GM10248 (cell line): ENCODE results near the gene CLCN1.

ENCODE experiments used
- CTCF ChIA-PET: fragments of 300-600 bp; sonication (Branson Sonifier 250); formaldehyde crosslinking; extraction: SDS; loops from one replicate; lab custom pipeline; 2021; ENCODE audit warnings: antibody characterized with exemption; lab: Yijun Ruan, JAX
- POLR2A ChIA-PET: fragments of 350-650 bp; sonication (Branson Sonifier 250); formaldehyde crosslinking; extraction: SDS; loops from one replicate; lab custom pipeline; 2020; ENCODE audit warnings: antibody characterized with exemption; lab: Yijun Ruan, JAX
- DNase-seq: peaks from one replicate; pipeline ENCODE4 v3.0.0; 2012; ENCODE audit errors: extremely low spot score
- CTCF ChIP-seq: IDR thresholded peaks from 2 replicates; pipeline ENCODE4 v1.5.1; 2012; ENCODE audit warnings: mild to moderate bottlenecking, low read depth; ENCODE audit errors: extremely low read depth, missing control alignments, control extremely low read depth

Gene CLCN1

DNA sequence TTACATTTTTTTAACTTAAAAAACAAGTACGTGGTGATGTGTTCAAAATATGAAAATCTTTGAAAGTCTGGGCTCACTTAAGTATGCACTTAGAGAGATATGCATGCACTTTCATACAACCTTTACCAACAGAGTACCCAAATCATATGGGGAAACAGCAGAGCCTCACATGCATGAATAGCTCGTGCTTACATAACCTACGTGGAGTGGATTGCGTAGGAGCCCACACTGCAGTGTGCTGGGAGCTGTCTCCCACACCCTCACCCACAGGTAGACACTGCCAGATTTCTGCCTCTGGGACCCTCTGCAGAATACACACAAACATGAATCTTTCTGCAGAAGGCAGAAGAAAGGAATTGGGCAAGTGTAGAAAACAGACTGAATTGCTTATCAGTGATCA, 581 bp downstream of the CLCN1 start:
- ChIA-PET CTCF (interaction anchor here (0.8 to 2.0 kb wide), 7 partner anchors 11 to 102 kb away, joined by 4 to 8 read pairs (median 5); no protein-coding TSS in a partner anchor), POLR2A (interaction anchor here (0.7 kb wide), 1 partner anchor 17 kb away, joined by 3 read pairs; no protein-coding TSS in a partner anchor)
- no peak for DNase-seq
- TF ChIP-seq CTCF, result no peak

- POLR2A ChIA-PET, result no interaction called here
- DNase-seq, result no peak
- TF ChIP-seq CTCF, result no peak
- CTCF ChIA-PET, result interaction anchor here (1.1 to 1.2 kb wide), 3 partner anchors 9 to 18 kb away, joined by 3 to 4 read pairs (median 4); no protein-coding TSS in a partner anchor
Observed at GRCh38 chr7:143318661-143319060, 2.8 kb downstream of the CLCN1 start.

- no peak for DNase-seq
- no peak for TF ChIP-seq CTCF
- CTCF ChIA-PET, result no interaction called here
- POLR2A ChIA-PET, result no interaction called here
Observed at GRCh38 chr7:143320620-143321019, 4.7 kb downstream of the CLCN1 start.

DNA sequence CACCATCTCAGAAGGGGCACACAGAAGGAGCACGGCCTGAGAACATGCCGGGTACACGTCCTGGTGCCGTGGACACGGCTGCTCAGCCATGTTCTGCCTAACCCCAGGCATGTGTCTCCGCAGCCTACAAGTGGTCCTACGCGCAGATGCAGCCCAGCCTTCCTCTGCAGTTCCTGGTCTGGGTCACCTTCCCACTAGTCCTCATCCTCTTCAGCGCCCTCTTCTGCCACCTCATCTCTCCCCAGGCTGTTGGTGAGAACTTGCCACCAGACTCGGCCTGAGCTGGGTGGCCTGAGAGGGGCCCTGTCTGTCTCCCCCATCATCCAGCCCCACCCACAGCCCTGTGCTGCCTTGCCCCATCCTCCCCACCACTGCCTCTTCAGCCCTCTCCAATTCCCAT, 5.3 kb downstream of the CLCN1 start:
- ChIA-PET CTCF (interaction anchor here (0.7 to 1.4 kb wide), 2 partner anchors 9 to 17 kb away, joined by 3 to 4 read pairs; no protein-coding TSS in a partner anchor), POLR2A (no interaction called here)
- DNase-seq, result no peak
- no peak for TF ChIP-seq CTCF

DNA sequence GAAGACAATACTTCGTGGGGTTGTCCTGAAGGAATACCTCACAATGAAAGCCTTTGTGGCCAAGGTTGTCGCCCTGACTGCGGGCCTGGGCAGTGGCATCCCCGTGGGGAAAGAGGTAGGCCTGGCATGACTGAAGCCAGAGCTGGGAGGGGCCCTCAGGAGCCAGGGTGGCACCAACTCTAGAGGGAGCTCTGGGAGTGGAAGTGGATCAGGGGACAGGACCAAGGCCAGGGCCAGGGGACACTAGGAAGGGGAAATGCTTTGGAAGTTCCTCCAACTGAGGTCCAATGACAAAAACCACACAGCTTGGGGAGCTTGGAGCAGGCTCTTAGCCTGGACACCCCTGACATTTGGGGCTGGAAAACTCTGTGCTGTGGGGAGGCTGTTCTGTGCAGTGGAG, 5.8 kb downstream of the CLCN1 start:
- POLR2A ChIA-PET, result no interaction called here
- no peak for DNase-seq

More for the DNA sequence above, 5.8 kb downstream of the CLCN1 start:
- TF ChIP-seq CTCF, result no peak
- CTCF ChIA-PET, result interaction anchor here (0.7 to 1.4 kb wide), 2 partner anchors 8 to 17 kb away, joined by 3 to 4 read pairs; no protein-coding TSS in a partner anchor
